Stimulated activated CD4-positive, alpha-beta T cell treated with anti-CD3 and anti-CD28 coated beads, TNF-alpha, amount 100 ng/mL, for 48 hours (primary cell): Measurements from ENCODE around the gene ODC1.
"Not testable (repeated sequence)": the region's sequence is repeated elsewhere in the genome, so short reads cannot be mapped to it uniquely, and the experiment has no call there.

Experiments used
- DNase-seq, 3 donors: peaks; one replicate each; pipeline ENCODE4 v3.0.0-alpha.2; 2020; ENCODE audit warnings: low read depth in 3 of 3

Gene ODC1

DNA sequence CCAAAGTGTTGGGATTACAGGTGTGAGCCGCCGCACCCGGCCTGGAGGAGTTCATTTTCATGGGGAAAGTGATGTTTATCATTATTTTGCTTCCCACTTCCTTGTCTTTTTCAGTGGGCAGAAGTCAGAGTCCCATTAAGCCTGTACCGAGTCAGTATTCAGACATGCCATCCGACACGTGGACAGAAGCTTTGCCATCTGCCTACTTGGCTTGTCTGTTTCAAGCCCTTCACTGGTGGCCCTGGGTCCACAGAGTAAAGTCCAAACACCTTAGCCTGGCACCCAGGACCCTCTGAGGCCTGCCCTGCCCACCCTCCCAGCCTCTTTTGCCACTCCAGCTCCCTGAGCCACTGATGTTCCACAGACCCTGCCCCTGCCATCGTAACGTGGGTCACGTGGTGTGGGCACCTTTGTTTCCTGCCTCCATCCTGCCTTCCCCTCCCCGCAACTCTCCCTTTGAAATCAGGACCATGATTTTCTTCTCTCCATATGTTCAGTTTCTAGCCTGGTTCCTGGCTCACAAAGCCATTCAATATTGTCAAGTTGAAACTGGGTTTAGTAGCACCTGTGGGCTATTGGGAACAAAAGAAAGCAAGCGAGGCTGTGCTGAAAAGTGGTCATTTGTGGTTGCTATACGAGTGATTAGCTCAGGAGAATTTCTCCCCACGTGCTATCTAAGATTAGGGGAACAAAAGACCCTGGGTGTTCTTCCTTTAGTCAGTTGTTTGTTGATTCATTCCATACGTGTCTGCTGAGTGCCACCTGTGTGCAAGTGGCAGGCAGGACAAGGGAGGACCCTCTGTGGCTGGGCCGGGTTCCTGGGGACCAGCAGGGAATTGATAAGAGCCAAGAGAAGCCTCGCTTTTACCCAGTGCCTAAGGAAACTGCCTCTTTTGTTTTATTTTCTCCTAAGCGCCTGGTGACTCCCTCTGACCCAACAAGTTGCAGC is 5.1 kb upstream of the ODC1 start:
- DNase-seq, result no peak

DNA sequence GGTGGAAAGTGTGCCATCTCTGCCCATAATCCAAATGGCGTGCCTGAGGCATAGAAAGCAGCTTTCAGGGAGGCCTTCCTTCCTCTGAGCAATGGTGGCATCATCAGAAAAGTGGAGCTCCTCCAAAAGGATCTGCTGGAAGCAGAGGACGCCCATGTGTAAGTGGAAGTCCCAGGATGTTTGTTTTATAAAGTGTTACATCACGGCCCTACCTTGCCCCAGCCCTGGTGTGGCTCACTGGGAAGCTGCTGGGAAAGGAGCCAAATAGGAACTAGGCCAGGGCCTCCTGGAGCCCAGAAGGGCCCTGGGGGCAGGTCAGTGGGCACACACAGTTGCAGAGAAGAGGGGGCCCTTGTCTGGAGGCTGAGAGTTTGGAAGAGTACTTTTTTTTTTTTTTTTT is 4.2 kb upstream of the ODC1 start:
- DNase-seq, result no peak

DNA sequence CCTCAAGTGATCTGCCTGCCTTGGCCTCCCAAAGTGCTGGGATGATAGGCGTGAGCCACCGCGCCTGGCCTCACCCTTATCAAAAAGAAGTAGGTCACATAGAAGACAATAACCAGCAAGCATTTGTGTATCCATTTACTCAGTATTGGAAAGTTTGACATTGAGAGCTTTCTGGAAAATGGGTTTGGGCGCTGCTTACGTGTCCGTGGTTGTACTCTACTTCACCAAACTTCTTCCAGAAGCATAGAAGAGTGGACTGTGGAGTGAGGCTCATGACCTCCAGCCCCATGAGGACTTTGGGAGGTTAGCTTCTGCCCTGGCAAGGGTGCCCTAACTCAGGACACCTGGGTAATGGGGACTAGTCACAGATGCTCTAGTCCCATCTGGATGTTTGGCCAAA is 3.7 kb upstream of the ODC1 start:
- DNase-seq, result no peak

DNA sequence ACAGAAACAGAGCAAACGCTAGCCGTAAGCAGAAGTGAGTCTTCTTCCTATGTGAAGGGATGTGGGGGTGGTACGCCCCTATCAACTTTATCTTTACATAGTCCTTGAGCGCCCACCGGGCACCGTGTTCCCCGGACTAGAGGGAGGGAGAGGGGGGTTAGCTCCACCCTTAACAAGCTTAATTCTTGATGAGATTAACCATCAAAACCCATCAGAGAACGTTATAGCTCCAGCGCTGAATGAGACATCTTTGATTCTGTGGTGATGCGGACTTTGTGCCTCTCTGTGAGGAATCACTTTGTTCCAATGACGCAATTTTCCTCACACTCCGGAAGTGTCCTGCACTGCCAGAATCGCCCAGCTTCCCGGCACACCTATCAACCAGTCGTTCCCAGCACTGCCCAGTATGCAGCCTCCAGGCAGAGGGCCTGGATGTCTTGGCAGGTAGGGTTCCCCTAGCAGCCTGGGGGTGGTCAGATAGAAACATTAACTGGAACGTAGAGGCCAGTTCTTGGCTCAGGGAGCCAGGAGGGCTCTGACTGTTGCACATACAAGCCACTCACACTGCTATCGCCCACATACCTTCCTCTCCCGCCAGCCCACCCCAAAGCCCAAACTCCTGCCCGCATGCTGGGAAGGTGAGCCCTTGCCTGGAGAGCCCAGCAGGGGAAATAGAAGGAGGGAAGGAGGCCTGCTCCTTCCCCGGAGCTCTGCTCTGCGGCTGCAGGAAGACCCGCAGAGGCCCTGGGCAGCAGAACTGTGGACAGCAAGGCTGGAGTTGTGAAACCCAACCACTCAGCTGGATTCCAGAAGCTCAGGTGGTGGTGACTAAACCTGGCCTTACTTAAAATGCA is 1.9 kb upstream of the ODC1 start:
- no peak for DNase-seq

DNA sequence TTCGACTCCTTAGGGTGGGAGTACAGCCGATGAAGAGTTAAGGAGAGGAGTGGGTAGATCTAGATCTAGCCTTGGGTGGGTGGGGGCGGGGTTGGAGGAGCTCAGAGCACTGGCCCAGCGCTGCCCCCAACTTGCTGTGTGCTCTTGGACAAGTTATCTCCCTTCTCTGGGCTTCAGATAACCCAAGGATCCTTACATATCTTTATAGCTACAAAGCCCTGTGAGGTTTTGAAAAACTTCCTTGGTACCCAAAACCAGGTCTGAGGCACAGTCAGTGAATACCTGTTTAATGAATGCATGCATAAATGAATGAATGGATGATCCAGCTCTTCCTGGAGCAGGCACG is 1.3 kb upstream of the ODC1 start:
- DNase-seq, result no peak

DNA sequence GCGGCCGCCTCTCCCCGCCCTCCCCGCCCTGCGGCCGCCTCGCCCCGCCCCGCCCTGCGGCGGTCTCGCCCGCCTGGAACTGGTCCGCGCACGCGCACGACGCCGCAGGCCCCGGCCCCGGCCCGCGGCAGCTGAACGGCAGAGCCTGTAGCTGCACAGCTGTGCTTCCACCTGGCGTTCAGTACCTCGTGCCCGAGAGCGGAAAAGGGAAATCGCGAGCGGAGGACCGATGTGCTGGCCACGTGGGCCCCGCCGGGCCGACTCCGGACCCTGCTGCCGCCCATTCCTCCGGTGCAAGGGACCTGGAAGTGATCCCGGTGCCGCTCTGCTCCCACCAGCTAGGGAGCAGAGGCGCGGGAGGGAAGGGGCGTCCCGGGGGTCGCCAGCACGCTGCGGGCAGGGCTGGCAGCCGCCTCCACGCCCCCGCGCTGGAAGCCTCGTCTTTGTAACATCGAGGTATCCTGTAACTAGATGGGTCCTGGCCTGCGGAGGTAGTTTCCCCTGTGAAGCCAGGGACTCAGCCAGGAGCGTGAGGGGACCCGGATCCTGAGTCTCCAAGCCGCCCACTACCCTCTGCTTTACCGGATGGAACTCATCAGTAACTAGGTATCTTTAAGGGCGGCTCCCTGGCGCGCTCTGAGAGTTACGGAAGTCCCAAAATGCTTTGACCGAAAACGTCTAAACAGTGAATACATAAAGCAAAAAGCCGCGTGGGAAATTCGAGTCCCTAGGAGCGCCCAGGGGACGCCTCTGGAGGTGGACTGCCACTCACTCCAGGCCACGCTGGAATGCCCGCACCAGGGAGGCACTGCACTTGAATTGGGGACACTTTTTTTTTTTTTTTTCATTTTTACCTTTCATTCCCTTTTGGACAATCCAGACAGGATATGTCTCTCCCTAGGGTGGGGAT is 704 bp upstream of the ODC1 start:
- peak; percentile 79 to 90 (median 88) for DNase-seq

DNA sequence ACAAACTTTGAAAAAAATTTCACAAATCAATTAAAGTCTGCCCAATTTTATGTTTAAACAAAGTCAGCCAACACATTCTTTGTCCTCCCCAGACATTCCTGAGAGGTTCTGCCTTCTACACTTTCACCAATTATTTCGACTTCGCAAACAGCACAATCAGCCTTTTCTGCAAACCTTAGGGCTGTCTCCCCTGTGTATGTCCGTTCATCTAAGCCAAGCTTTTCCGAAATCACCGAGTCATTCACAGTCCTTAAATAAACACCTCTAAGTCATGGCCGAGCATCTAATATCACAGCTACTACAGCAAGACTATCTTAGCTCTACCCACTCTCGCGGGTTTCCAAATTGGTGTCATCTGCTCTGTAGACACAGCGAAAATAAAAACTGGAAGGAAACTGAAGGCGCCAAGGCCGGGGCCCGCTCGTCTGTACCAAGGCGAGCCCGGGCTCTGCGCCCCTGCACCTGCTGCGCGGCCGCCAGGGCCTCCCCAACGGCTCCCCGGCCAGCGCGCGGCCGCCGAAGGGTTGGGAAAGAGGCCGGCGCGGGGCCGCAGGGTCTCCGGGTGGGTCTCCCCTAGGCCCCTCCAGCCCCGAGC is 730 bp downstream of the ODC1 start:
- DNase-seq, result peak in 2 of 3 donors; percentile 22 to 27

DNA sequence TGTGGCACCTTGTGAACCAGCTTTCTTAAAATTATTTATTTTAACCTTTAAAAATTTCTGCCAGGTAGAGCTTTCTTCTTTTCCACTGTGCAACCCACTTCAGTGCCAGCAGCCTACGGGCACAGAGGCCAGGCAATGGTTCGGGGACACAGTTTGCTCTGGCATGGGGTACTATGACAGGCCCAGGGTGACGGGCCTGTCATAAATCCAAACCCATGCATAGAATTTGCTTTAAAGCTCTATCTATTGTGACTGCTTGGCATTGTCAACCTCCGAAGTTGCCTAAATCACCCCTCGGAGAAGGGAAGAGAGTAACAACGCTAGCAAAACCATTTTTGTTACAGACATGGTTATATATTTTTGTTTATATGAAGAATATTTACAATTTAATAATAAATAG is 1.5 kb downstream of the ODC1 start:
- DNase-seq, result no peak

DNA sequence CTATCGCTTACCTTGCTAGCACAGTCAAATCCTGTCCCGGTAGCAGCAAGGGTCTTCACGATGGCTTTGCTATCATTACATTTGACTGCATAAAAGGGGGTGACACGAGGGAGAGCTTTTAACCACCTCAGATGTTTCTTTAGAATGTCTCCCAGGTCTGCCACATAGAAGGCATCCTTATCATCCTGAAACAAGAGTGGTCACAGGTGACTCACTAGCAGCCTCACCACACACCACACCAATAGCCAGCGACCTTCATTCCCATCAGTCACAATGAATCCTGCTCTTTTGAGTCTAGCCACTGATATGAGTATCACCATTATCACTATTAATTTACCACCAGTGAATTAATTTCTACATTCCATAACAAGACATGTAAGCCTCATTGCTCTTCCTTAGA is 3.7 kb downstream of the ODC1 start:
- DNase-seq, result peak; percentile 27 to 59 (median 46)

DNA sequence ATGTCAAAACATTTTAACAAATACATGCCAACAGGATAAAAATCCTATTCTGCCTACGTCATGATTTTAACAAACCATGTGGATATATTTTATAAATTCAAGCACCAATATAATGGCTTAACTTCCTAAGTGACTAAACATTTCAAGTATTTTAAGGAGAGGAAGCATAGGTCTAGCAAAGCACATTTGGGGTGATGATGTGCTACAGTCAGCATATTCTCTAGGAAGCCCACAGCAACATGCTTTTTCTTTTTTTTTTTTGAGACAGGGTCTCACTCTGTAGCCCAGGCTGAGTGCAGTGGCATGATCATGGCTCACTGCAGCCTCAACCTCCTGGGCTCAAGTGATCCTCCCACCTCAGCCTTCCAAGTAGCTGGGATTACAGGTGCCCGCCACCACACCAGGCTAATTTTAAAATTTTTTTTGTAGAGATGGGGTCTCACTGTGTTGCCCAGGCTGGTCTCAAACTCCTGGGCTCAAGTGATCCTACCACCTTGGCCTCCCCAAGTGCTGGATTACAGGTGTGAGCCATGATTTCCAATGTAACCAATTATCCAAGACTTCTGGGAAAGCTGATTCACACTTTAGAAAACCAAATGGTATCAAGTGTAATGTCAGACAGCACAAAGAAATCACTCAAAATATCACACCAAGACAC is 5.5 kb downstream of the ODC1 start:
- DNase-seq, result not testable (repeated sequence)

DNA sequence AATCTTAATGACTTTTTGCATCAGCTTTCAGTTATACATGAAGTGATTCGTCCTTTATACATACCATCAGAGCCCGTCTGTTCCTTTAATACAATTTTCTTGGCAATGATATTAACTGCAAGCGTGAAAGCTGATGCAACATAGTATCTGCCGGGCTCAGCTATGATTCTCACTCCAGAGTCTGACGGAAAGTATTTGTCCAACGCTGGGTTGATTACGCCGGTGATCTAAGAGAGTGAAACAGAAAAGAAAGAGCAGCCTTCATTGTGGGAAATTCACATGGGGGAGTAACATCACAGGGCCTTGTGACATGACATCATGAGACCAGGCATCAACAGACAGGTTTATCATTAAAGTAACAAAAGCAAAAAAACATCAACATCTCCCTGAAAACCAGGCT is 6.2 kb downstream of the ODC1 start:
- peak in 1 of 3 donors; percentile 40 for DNase-seq

DNA sequence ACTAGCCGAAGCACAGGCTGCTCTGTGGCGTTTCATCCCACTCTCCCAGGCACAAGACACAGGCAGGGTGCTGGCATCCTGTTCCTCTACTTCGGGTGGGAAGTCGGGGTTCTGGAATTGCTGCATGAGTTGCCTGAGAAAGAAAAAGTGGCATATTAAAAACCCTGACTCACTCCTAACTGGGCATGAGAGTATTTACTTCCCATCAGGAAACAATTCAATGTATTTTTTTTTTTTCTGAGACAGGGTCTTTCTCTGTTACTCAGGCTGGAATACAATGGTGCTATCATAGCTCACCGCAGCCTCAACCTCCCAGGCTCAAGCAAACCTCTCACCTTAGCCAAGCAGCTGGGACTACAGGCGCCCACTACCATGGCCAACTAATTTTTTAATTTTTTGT is 7.4 kb downstream of the ODC1 start:
- DNase-seq, result no peak

DNA sequence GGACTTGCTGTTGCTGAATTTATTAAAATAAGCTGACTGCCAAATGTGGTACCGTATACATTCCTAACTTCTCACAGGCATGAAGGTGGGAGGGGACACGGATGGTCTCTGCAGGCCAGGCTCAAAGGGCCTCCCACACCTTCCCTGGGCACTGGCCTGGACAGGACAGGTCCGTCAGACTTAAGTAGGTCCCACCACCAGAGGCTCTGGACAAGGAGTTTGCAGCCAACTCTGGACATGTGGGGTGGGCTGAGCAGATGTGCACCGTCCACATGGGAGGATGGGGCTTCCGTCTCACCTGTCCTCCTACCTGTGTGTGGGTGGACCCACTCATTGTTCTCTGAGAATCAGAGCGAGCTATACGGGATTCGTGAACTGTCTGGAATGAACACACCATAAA is 8.2 kb downstream of the ODC1 start:
- DNase-seq, result no peak

DNA sequence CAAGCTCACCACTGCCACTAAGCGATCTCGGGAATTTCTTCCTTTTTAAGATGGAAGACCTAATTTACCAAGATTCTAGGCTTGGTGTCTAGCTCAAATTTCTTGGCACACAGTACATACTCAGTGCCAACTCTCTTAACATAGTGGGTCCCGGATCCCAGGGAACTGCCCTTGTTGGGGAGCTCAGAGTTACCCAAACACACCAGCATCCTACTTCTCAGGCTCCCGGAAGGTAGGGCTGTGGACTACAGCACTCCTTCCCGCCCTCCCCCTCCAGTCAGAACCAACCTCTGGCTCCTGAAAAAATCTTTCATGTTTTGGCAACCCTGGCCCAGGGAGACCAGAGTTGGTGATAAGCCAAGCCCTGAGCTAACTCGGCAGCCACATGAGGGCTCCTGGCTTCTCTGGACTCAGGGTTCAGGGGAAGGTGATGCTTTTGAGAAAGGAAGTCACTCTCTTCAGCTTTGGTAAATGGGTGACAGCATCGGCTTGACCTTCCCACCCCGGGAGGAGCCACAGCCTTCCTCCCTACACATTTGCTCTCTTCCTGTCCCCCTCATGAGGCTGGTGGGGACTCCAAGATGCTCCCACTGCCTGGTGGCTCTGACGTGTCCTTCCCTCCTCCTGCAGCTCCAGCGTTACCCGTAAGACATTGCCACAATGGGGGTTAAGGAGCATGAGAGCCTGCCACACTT is 8.8 kb downstream of the ODC1 start:
- DNase-seq, result no peak

DNA sequence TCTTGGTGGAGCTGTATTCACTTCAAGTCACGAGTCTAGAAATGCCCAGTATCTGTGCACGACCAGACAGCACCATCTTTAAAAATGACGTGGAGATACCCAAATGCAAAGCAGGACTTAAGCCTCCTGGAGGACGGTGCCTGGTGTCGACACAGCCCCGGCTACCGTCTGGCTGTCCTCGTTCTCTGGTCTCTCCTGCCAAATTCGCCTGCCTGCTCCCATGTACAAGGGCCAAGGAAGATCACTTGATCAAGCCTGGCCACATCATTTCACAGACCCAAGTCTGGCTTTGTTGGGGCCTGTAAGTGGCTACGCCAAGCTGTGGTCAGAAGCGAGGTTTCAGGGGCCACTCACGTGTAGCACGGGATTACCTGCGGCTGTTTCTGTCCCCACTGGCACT is 9.4 kb downstream of the ODC1 start:
- DNase-seq, result no peak

DNA sequence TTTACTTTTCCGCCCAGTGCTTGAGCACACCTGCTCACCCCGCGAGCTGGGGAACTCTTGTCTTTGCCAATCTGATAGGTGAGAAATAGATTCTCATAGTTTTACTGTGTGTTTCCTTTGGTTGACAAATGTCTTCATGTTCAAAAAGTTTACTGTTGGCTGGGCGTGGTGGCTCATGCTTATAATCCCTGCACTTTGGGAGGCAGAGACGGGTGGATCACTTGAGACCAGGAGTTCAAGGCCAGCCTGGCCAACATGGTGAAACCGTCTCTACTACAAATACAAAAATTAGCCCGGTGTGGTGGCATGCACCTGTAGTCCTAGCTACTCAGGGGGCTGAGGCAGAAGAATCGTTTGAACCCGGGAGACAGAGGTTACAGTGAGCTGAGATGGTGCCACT is 10.3 kb downstream of the ODC1 start:
- DNase-seq, result no peak

DNA sequence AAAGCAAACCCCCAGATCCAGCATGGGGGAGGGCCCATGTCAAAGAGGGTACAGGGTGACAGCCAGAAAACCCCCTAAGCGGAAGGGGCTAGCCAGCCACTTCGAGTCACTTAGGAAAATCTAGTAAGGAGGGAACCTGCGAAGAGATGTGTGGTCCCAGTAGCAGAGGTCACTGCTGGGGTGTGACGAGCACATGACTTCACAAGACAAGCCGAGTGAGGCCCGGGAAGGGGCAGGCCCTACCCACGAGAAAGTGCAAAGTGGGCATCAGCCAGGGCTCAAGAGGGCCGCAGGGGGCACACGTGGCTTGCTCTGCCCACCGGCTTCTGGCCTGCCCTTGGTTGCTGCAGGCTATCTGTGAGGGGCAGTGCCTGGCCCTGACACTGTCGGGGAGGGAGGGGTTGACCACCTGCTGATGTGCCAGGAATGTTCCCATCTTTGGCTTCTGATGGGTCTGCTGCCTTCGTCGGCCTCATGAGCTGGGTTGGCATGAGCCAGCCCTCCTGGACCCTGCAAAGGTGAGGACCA is 11.5 kb downstream of the ODC1 start:
- no peak for DNase-seq

DNA sequence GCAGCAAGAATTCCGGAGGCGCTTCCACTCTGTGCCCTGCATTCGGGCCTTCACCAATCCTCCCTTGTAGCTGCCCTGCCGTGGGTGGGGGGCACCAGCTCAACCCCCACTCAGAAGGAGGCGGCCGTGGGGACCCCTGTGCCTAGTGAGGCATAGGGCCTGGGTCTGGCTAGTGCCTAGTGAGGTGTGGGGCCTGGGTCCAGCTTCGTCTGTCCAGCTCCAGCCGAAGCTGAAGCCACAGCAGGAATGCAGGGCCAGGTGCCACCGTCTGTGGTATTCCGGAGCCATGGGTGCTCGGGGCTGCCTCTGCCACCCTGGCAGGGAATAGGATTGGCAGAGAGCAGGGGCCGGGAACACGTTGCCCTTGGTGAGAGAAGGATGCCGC is 12.3 kb downstream of the ODC1 start:
- no peak for DNase-seq

DNA sequence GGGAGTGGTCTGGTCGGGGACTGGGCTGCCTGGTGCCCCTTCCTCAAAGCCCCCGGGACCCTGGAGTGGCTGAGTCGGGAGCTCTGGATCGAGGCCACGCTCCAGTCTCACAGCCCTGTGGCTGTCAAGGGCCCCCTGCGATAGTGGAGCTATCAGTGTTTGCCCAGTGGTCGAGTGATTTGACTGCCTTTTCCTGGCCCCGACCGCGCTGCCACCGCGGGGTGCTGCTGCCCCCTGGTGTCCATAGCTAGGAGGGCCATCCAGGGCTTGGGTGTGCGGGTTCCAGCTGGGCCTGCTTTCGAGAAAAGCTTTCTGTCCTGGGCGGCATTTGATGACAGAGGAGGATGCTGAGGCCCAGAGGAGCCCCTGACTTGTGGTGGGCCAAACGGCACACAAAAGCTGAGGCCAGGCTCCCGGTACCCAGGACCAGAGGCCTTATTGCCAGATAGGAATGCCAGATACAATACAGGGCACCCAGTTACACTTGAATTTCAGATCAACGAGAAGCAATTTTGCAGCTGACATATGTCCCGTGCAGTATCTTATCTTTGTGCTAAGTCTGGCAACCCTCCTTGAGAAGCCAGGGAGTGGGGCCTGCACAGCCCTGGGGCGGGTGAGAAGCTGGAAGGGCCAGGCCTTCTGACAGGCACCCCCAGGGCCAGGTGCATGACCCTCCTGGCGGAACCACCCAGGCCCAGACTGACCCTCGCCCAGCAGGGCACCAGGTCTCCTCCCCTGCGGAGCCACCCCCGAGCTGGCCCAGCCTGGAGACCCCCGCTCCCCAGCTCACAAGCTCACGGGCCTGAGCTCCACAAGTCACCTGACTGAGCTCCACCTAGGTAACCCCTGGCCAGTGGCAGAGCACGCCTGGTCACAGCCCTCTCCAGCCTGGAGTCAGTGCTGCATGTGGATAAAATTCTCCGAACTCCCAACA is 13.0 kb downstream of the ODC1 start:
- DNase-seq, result peak; percentile 65 to 68 (median 66)
